Body of pancreas (tissue), 4 donors: ENCODE measurements around the gene DAZAP1. TPM values are rescaled to one million over a fixed set of nuclear protein-coding genes. Genes with fewer than 3 reads are reported as not detected.

Source experiments
- ATAC-seq: fragments of 150-250 bp; one replicate; pipeline ENCODE4 v1.9.1; 2016
- DNase-seq, 4 donors: peaks; one replicate each; pipeline ENCODE4 v3.0.0-alpha.2; 2019
- H3K27ac ChIP-seq, 4 donors: fragments of 200-600 bp; sonication (generic); 1 replicate in 3 of 4; 2 replicates in 1 of 4; pipeline versions ENCODE4 v1.5.1 to v1.6.1; 2016 to 2019; ENCODE audit warnings: mild to moderate bottlenecking in 1 of 4, mixed read lengths in 1 of 4, moderate library complexity in 1 of 4
- H3K27me3 ChIP-seq, 2 donors: fragments of 200-600 bp; sonication (generic); one replicate each; pipeline ENCODE4 v1.6.0; 2016; ENCODE audit warnings: mild to moderate bottlenecking in 1 of 2
- H3K36me3 ChIP-seq, 2 donors: fragments of 200-600 bp; sonication (generic); replicated peaks in 1 of 2; 2 replicates each; pipeline ENCODE4 v1.5.1; 2016; ENCODE audit warnings: low read depth in 2 of 2; ENCODE audit not compliant: insufficient read depth in 1 of 2
- H3K4me1 ChIP-seq: fragments of 200-600 bp; sonication (generic); one replicate; pipeline ENCODE4 v1.6.0; 2016
- H3K4me3 ChIP-seq, 2 donors: fragments of 200-600 bp; sonication (generic); 1 replicate in 1 of 2; 2 replicates in 1 of 2; pipeline ENCODE4 v1.5.1; 2016 to 2019
- H3K9me3 ChIP-seq, 3 donors: fragments of 200-600 bp; sonication (generic); 1 replicate in 2 of 3; 2 replicates in 1 of 3; pipeline ENCODE4 v1.5.1; 2016
- CTCF ChIP-seq, 7 experiments: fragments of 450-650 bp in 4 of 7; fragments of 200-600 bp in 3 of 7; sonication (generic) in 3 of 7; IDR thresholded peaks; one replicate each; pipeline ENCODE4 v1.5.1; 2016 to 2019; ENCODE audit warnings: antibody characterized with exemption in 7 of 7
- POLR2A ChIP-seq, 3 donors: fragments of 450-650 bp; IDR thresholded peaks; one replicate each; pipeline ENCODE4 v1.6.1; 2016; ENCODE audit warnings: antibody characterized with exemption in 3 of 3, mild to moderate bottlenecking in 2 of 3
- WGBS, 2 donors: methylation state at CpG; one replicate each; pipeline ENCODE4 v1.1.5; 2017; 5-methylcytosine and 5-hydroxymethylcytosine counted together
- intact Hi-C: fragments of 100-400 bp; cut with DNase I; formaldehyde crosslinking; loops from one replicate; pipeline ENCODE4 v1.15.1; 2023
- total RNA-seq, 2 donors: library from RNA; depleted of rRNA; stranded (reverse); fragments of >200 nt; gene quantifications; one replicate each; pipeline ENCODE4 v1.1.0, GENCODE V29; 2016

DAZAP1 gene
- total RNA-seq, 2 donors from 2014 or later, result 25.4 to 63.3 TPM

- intact Hi-C loops, result no loop called here
- DNase-seq (no peak), ATAC-seq (no peak)
- no peak for TF ChIP-seq CTCF (IDR thresholded peaks at IDR 0.05)
- TF ChIP-seq POLR2A (IDR thresholded peaks at IDR 0.05), result no peak
- Histone ChIP-seq H3K27me3 (no peaks in the 10 kb centered on the region), H3K27ac (no peak overlapping the region), H3K36me3 (peaks cover 0 to 5% of the 10 kb centered on the region in 2 donors), H3K4me3 (no peak overlapping the region), H3K4me1 (peaks cover 78% of the 10 kb centered on the region), H3K9me3 (no peaks in the 10 kb centered on the region)
- 91 to 92% methylated on average over 8 to 9 of the region's 9 CpGs for WGBS, 2 donors
Measured at GRCh38 chr19:1397838-1398237, 9.5 kb upstream of the DAZAP1 start.

GRCh38 chr19:1399079-1399478 lies 8.3 kb upstream of the DAZAP1 start:
- WGBS, 2 donors, result 87 to 92% methylated on average over 9 to 19 of the region's 19 CpGs
- ATAC-seq (no peak), DNase-seq (no peak)
- H3K4me1 ChIP-seq, result peaks cover 78% of the 10 kb centered on the region
- no peaks in the 10 kb centered on the region for H3K27me3 ChIP-seq
- no peak overlapping the region for H3K4me3 ChIP-seq
- H3K27ac ChIP-seq, result peak overlapping the region in 1 of 4 donors; percentile 86
- TF ChIP-seq CTCF (IDR thresholded peaks at IDR 0.05) (no peak), POLR2A (IDR thresholded peaks at IDR 0.05) (no peak)
- H3K9me3 ChIP-seq, result no peaks in the 10 kb centered on the region
- intact Hi-C loops, result no loop called here
- no peaks in the 10 kb centered on the region for H3K36me3 ChIP-seq

GRCh38 chr19:1399745-1400144 lies 7.6 kb upstream of the DAZAP1 start:
- H3K36me3 ChIP-seq, result no peaks in the 10 kb centered on the region
- WGBS, 2 donors, result 80 to 83% methylated on average over 1 to 15 of the region's 15 CpGs
- ATAC-seq (no peak), DNase-seq (no peak)
- H3K4me1 ChIP-seq, result peaks cover 72% of the 10 kb centered on the region
- intact Hi-C loops, result no loop called here
- no peaks in the 10 kb centered on the region for H3K27me3 ChIP-seq
- H3K27ac ChIP-seq, result peak overlapping the region; percentile 75 to 87 (median 84)
- no peaks in the 10 kb centered on the region for H3K9me3 ChIP-seq
- no peak overlapping the region for H3K4me3 ChIP-seq
- TF ChIP-seq CTCF (IDR thresholded peaks at IDR 0.05), result no peak
- no peak for TF ChIP-seq POLR2A (IDR thresholded peaks at IDR 0.05)

GRCh38 chr19:1400281-1401137 lies 6.9 kb upstream of the DAZAP1 start:
- H3K27ac ChIP-seq, result peak overlapping the region; percentile 75 to 87 (median 84)
- 4 to 17% methylated on average over 16 to 33 of the region's 36 CpGs for WGBS, 2 donors

More at GRCh38 chr19:1400281-1401137, 6.9 kb upstream of the DAZAP1 start:
- Histone ChIP-seq H3K9me3 (no peaks in the 10 kb centered on the region), H3K4me1 (peaks cover 64% of the 10 kb centered on the region), H3K4me3 (peak overlapping the region; percentile 75 to 76), H3K27me3 (no peaks in the 10 kb centered on the region), H3K36me3 (no peaks in the 10 kb centered on the region)
- DNase-seq, result peak; percentile 83 to 88 (median 86)
- intact Hi-C loops, result no loop called here
- peak in 1 of 7 experiments; percentile 5 for TF ChIP-seq CTCF (IDR thresholded peaks at IDR 0.05)
- TF ChIP-seq POLR2A (IDR thresholded peaks at IDR 0.05), result peak; percentile 39 to 74 (median 69)
- peak; percentile 66 for ATAC-seq
